ENCODE results near the gene BARHL2.

Gene BARHL2

DNA sequence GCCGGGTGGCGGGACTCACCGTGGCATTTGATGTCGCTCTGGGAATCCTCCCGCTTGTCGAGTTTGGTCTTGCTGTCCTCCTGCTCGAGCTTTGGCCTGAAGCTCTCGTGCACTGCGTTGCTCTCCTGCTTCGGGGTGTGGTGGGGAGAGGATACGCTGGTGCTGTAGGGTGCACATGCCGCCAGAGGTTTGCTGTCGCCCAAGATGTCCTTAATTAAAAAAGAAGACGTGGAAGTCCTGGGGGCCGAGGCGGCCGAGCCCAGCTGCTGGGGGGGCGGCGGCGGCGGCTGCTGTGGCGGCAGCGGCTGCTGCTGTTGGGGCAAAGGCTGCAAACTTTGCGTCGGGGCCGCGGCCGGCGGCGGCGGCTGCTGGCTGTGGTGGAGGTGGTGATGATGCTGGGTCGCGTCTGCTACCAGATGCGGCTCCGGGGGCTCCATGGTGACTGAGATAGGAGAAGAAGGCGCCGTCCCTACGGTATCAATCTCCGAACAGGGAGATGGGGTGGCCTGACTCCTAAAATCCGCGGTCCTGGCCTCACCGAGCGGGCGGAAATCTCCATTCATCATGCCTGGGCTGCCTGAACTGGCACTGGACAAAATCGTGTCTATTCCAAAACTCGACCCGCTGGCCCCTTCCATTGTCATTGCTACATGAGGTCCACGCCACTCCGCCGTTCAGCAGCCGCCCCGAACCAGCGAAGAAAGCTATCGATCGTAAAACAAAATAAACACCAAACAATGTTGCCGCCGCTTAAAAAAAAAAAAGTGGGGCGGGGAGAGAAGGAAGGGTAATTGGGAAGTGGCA is at the start of gene BARHL2:
Gene BARHL2 (minus strand): TSS at position 751 of the 804 bp plus-strand sequence. CDS start 107 bp downstream, at position 644.
- no peak for DNase-seq (ENCODE audit: low read depth)

DNA sequence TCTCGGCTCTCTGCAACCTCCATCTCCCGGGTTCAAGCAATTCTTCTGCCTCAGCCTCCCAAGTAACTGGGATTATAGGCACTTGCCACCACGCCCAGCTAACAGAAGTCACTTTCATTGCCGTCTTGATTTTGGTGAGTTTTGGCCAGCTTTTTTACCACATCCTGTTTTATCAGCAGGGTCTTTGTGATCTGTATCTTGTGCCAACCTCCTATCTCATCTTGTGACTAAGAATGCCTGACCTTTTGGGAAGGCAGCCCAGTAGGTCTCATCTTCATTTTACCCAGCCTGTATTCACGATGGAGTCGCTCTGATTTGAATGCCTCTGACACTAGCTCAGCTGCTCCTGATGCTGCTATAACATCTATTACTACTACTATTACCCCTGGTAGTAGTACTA is 46.8 kb upstream of the BARHL2 start:
- no peak for DNase-seq (ENCODE audit: low read depth)

DNA sequence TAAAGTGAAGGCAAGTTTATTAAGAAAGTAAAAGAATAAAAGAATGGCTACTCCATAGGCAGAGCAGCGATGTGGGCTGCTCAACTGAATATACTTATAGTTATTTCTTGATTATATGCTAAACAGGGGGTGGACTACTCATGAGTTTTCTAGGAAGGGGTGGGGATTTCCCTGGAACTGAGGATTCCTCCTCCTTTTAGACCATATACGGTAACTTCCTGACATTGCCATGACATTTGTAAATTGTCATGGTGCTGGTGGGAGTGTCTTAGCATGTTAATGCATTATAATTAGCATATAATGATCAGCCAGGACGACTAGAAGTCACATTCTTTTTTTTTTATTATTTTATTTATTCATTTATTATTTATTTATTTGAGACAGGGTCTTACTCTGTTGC is 46.4 kb upstream of the BARHL2 start:
- no peak for DNase-seq (ENCODE audit: low read depth)

DNA sequence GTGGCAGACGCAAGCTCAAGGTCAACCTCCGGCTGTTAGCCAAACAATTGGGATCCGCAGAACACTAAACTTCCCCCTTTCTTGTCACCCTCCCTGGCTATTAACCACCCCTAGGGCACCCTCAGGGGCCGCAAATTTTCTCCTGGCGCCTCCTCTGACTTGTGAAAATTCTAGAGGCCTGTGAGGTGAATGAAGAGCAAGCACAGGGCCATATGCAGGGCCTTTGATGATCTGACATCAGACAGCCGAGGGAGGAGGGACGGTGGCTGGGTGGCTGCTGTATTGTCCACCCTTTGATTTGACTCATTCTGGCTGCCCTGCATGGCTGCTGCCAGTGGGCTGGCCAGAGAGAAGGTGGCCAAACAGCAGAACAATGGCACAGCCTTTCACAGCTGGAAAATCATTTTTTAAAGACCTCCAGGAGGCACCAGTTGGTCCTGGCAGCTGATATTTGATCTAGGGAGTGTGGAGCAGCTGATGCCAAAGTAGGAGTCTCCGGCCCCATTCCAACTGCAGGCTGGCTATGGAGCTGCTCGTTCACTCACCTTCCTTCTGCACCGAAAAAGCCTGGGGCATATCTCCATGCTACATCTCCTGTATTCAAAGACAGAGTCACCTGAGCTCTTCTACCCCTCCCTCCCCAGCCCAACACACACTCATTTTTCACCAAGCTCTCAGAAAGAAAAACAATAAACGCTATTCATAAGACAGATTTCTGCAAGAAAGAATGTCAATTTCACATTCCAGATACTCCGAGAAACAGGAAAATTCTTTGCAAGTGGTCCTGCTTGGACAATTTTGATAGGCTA is 44.9 kb upstream of the BARHL2 start:
- no peak for DNase-seq (ENCODE audit: low read depth)

DNA sequence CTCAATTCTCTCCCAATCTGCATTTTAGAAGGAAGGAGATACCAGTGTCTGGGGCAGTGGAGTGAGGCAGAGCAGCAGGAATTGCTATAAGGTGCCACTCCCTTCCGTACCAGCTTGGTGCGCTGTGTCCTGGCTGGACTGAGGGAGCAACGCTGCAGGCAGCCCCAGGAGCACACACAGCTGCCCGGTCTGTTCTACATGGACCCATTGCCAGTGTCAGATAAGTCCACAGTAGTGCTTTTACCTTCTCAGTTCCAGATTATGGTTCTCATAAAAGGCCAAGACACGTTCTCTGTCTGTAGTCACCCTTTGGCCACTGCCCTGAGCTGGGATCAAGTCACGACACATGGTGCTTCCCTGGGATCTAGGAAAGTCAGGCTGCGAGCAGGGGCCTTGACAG is 44.1 kb upstream of the BARHL2 start:
- DNase-seq (ENCODE audit: low read depth) = no peak

DNA sequence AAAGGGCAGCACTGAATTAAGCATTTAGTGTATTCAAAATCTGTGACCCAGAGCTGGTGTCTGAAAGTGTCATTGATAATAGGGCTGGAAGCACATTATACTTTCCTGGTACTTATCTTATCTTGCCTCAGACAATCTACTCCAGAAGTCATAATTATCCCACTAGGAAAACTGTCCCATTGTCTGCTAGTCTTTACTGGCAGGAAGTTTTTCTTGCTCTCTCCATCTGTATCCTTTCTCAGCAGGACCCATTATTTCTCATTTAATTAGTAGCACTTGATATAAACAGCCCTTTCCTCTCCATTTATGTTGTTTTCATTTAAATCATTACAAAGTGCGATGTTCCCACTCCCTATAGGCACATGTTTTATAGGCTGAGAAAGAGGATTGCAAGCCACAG is 36.5 kb upstream of the BARHL2 start:
- DNase-seq (ENCODE audit: low read depth) = no peak

DNA sequence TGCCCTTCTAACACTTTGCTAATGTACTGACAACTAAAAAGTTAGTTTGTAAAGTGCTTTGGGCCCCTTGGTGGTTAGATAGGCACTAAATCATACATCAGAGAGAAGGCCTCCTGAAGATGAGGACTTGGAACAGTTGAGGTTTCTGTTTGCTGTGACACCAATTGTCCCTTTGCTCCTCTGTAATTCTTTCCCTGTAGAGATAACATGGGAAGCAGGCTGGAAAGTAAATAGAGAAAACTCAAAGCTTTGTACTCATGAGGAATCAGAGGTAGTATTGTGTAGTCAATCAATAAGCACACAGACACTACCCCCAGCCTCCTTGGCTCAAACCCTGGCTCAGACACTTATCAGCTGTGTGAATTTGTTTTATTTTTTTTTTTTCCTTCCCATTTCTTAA is 31.6 kb upstream of the BARHL2 start:
- DNase-seq (ENCODE audit: low read depth) = no peak

DNA sequence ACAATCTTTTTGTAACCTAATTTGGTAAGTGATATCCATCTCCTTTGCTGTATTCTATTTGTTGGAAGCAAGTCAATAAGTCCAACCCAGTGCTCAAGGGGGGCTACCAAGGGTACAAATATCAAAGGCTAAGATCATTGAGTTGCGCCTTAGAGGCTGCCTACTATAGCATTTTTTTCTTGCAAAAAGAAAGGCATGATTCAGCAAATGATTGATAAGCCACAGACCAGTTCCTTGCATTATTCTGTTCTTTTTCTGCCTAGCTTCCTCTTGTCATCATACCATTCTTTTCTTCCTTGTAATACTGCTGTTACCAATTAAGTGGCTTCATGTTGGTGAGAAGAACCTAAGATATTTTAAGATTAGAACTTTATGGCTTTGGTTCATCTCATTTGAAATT is 29.8 kb upstream of the BARHL2 start:
- no peak for DNase-seq (ENCODE audit: low read depth)

DNA sequence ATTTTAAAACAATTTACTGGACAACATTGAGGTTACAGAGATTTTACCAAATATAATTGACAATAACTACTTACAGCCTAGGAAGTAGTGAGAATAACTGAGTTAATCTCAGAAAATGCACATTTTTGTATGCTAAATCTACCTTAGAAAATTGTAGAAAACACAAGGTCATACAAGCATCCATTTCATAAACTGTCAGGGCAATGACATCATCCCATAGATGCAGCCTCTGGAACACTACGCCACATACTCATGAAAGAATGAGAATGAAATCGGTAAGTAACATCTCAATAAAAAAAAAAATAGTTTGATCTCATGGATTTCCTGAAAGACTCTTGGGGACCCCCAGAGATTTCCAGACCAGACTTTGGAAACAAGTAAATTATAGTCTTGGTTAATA is 28.9 kb upstream of the BARHL2 start:
- DNase-seq (ENCODE audit: low read depth) = no peak

DNA sequence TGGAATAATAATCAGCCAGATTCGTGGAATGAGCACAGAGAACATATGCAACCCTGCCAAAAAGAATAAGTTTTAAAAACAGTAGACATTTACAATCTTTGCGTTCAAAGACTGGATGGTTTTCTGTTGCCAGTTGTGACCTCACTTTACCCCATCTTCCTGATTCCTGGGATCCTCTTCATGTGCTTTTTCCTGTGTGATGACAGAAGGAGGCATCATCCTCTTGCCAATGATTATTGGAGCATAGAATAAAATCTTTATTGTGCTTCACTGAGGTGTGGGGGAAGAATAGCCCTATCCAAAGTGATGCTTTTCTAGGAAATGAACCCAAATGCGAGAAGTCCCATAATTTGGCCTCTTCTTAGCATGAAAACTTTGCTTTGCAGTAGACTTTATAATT is 15.0 kb upstream of the BARHL2 start:
- no peak for DNase-seq (ENCODE audit: low read depth)

DNA sequence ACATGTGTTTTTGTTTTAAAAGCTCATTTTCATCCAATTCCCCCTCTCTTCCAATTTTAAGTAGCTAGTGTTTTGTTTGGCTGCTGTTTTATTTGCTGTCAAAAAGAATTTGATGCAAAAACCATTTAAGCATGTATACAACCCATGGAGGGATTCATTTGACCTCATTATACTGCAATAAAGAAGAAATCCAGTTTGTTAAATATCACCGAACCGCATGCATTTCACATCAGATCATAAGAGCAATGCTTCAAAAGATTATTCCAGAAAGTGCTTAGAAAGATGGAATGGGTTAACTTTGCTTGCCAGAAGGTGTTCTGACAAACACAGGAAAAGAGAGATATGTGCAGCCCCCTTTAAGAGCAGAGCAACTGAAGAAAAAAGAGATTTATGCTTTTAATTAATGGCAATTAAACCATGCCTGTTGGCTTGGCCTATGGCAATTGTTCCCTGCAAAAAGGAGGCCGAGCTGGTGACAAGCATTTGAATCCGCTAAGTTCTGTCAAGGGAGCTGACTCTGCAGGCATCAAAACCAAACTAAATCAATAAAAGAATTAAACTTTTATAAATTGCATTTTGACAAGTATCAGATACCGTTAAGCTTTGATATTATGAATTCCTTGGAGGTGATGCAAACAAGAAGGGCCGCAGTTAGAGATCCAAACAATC is 14.4 kb upstream of the BARHL2 start:
- no peak for DNase-seq (ENCODE audit: low read depth)

DNA sequence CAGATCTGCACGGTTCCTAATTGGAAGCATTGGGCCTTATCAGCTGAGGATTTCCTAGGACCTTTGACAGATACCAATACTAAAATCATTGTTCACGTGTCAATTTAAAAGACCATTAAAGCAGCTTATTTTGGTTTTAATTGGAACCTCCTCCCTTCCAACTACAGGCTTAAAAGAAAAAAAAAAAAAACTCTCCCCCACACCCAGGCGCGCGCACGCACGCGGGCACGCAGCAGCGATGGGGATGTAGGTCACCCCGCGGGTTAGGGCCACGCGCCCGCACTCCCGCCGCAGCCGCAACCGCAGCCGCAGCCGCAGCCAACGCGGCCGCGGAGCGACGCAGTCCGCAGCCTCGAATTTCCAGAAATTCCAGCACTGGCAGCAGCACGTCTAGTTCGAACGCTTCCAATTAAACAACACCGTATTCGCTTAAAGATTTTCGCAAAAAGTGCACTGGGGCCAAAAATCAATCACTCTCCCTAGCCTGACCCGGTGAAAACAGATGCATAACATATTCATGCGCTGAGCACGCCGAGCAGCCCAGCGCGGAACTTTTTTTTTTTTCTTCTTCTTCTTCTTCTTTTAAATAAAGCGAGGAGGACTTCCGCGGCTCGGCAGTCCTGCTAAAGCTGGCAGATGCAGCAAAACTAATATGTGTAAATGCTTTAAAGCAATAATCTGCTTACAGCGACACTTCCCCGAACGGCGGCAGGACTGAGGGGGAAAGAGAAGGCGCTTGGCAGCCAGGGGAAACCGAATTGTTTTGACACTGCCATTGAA is 13.3 kb upstream of the BARHL2 start:
- DNase-seq (ENCODE audit: low read depth) = no peak

DNA sequence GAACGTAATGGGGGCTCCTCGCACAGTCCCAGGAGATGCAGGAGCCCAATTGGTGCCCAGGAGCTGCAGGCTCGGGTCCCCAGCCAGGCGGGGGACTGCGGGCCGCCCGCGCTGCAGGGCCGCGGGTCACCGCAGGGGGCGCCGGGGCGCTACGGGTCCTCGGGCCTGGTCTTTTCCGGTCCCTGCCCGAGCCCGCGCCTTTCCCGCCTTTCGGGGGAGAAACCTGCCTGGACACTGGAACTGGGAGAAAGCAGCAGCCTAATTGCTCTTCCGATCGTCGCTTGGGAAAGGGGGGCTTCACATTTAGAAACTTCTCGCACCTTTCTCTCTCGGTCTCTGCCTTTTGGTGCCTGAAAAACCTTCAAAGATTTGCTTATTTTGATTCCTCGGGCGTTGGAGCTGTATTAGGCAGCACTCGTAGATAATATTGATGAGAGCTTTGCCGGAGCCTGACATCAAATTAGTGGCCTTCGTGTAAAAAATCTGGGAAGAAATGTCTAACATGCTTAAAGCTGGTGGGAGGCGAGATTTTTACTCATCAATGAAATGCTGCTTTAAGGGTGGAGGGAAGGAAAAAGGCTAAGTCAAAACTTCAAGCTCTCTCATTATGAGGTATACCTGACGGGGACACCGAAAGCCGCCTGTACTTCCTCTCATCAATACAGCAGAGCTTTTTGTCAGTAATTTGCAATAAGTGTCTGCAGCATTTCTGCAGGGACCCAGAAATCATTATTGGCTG is 12.6 kb upstream of the BARHL2 start:
- no peak for DNase-seq (ENCODE audit: low read depth)

DNA sequence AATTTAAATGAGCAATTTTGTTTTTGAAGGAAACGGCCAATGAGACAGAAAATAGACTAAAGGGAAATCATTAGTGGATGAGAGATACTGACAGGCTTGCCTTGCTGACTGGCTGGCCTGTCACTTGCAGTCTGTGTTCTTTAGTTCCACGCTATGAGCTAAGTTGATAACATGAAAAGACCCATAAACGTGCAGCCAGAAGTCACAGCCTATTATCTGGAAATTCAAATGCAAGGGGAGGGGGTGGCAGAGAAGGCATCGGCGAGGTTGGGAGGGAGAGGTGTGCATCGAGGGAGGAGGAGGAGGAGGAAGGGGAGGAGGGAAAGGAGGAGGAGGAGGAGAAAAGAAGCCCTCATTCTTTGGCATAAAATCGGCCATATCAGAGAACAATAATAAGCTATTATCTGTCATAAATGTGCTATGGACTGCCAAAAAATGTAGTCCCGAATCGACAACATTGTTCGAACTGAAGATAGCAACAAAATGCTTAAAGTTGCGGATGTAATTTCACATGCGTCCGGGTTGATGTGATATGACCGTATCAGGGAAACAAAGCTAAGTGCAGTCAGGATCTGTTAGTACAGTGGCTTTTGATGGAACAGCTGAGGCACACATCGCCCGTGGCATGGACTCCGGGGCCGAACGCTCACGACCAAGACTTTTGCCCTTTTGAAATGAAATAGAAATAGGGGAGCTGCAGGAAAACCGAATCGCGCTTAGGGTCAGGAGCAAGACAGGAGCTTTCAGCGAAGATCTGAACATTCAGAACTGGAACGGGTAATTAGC is 11.6 kb upstream of the BARHL2 start:
- DNase-seq (ENCODE audit: low read depth) = no peak

DNA sequence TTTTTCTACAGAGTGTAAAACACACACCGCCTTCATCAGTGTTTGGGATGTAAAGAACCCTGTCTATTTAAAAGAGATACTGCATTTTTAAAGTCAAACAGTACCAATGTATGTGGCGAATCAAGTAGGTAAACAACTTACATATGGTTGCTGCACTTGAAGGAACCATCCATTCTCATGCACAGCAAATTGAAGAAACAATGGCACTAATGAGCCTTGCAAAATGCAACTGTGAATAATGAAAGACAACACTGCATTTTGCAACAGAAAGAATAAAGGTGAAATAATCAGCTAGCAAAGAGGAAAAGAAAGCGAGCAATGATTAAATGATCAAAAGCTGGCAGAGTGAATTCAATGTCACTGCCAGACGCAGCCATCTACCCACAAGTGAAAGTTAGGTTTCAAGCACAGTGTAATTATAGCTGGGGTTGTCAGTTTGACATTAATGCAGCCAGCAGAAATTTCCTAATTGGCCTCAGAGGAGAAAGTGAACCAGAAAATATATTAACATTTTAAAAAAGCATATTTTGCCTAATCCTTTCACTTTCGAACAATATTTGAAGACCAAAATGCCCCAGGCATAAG is 10.9 kb upstream of the BARHL2 start:
- no peak for DNase-seq (ENCODE audit: low read depth)

DNA sequence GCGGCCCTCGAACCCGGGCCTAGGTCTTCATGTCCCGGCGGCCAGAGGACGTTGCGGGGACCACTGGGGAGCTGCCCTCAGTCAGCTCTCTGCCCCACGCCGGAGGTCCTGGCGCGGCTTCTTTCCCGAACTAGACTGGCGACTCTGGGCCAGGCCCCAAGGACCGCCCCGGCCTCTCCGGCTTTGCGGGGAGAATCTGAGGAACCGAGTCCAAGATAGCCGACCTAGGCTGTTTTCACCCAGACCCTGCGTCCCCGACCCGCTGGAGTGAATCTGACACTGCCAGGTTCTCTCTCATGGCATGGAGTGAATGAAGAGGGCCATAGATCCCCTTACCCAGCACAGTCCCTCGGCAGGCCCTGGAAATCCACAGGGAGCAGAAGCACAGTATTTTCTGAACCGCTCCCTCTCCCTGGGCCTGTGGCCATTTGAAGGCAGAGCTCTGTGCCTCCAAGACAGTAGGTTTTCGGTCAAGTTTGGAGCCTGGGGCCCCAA is 9.9 kb upstream of the BARHL2 start:
- no peak for DNase-seq (ENCODE audit: low read depth)

DNA sequence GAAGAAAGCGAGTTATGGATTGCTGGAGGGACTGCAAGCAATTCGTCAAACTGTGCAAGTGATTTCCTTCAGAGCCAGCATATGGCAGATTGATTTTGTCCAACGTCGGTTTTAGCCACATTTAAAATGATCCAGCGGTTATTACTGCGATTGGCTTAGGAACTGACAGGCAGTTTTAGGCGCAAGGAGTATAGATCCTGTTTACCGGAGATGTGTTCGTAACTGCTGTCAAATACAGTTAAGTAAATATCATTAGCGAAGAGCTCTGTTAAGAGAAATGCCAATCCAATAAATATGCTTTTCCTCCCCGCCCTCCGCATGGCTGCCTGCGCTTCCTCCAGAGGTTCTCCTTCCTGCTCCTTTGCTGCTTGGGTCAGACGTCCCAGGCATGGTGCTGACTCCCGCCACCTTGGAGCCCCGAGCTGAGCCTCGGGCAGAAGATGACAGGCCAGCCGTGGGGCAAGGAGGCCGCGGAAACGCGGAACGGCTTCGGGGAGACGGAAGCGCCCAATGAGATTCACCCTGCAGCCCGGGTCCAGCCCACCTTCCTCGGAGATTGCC is 9.4 kb upstream of the BARHL2 start:
- no peak for DNase-seq (ENCODE audit: low read depth)

DNA sequence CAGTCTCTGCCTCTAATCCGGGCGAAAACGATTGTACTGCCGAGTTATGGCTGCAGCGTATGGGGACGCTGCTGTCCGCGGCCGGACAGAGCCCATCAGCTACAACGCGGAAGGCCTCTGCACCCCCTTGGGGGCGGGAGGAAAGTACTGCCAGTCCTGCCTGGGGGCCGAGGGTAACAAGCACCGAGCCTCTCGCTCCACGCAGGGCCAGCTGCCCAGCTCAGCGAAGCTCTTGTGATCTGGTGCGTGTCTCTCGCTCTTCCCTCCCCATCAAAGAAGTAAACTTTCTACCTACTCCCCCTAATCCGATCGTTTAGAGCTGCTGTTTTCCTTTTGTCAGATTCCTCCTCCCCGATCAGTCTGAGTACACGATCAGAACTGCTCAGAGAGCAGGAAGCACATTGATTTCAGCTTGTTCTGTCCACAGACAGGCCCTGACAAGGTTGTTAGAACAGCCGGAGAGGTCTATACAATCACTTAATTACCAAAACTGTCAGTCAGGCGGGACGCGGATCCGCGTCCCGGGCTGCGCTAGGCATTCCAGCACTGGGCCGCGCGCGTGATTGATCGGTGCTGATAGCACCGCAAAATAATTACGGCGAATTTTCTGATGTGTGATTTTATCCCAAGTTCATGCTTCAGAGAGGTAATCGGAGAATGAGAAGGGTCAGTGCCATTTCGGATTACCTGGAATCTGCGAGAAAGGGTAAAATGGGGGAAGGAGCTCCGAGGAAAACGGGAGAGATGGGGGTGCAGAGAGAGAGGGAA is 8.7 kb upstream of the BARHL2 start:
- no peak for DNase-seq (ENCODE audit: low read depth)

Data from GM04504 (cell line).